HL-60 (cell line): ENCODE results near the gene FRMD5.

Experiments used
- CTCF ChIP-seq: IDR thresholded peaks from one replicate; pipeline ENCODE4 v1.5.1; 2011; ENCODE audit warnings: low read length, control low read depth, inconsistent platforms; ENCODE audit not compliant: insufficient read depth
- GABPA ChIP-seq: IDR thresholded peaks from 2 replicates; pipeline ENCODE4 v1.6.1; 2012; ENCODE audit warnings: low read depth
- POLR2AphosphoS5 ChIP-seq: IDR thresholded peaks from 2 replicates; pipeline ENCODE4 v1.6.1; 2012; ENCODE audit warnings: low read depth

GRCh38 chr15:43868406-43868805, 326.7 kb downstream of the FRMD5 start:
- no peak for TF ChIP-seq POLR2AphosphoS5
- TF ChIP-seq CTCF: no peak
- TF ChIP-seq GABPA: no peak
